ENCODE results near the gene ANKK1.

DNA sequence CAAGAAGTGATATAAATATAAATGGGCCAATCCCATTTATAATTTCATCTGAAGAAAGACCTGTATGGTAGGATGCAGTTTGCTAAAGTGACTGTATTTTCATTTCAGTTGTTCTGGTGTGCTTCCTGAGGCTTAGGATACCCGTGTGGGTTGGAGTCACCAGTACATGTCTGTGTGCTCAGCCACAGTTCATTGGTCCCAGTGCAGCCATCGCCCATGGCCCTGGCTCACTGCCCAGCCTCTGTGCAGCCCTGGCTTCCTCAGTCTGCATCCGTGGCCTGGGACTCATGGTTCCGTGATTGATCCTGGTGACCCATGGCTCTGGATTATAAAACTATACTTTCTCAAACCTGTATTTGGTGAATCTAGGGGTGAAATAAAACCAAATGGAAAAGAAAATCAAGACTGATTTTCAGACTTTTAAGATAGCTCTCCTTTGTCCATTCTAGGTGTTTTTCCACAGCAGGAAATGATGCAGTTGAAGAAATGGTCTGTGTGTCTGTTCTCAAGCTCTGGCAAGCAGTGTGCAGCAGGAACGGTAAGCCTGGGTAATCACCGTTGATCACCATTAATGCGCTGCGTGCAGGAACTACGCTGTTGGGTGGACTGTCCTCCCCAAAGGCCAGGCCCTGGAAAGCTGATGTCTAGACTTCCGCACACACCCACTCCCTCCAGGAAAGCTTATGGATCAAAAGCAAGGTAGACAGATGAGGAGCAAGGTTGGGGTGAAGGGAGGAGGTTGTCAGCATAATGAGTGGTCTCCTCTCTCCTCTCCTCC lies 46.0 kb upstream of the ANKK1 start:
- TF ChIP-seq EZH2 (IDR thresholded peaks at IDR 0.05; ENCODE audit: low read length, unreplicated experiment) = no peak
- TF ChIP-seq, protein P1, sequence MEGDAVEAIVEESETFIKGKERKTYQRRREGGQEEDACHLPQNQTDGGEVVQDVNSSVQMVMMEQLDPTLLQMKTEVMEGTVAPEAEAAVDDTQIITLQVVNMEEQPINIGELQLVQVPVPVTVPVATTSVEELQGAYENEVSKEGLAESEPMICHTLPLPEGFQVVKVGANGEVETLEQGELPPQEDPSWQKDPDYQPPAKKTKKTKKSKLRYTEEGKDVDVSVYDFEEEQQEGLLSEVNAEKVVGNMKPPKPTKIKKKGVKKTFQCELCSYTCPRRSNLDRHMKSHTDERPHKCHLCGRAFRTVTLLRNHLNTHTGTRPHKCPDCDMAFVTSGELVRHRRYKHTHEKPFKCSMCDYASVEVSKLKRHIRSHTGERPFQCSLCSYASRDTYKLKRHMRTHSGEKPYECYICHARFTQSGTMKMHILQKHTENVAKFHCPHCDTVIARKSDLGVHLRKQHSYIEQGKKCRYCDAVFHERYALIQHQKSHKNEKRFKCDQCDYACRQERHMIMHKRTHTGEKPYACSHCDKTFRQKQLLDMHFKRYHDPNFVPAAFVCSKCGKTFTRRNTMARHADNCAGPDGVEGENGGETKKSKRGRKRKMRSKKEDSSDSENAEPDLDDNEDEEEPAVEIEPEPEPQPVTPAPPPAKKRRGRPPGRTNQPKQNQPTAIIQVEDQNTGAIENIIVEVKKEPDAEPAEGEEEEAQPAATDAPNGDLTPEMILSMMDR (conservative IDR thresholded peaks at IDR 0.05; ENCODE audit: low read depth, low read length) = no peak
